GM19035 (cell line): Measurements from ENCODE around the gene NBEAL2.

ENCODE experiments used
- ATAC-seq: cut with Tn5 transposase; IDR thresholded peaks from one replicate; pipeline ENCODE4 v1.9.1; 2021; ENCODE audit not compliant: unreplicated experiment

Gene NBEAL2

DNA sequence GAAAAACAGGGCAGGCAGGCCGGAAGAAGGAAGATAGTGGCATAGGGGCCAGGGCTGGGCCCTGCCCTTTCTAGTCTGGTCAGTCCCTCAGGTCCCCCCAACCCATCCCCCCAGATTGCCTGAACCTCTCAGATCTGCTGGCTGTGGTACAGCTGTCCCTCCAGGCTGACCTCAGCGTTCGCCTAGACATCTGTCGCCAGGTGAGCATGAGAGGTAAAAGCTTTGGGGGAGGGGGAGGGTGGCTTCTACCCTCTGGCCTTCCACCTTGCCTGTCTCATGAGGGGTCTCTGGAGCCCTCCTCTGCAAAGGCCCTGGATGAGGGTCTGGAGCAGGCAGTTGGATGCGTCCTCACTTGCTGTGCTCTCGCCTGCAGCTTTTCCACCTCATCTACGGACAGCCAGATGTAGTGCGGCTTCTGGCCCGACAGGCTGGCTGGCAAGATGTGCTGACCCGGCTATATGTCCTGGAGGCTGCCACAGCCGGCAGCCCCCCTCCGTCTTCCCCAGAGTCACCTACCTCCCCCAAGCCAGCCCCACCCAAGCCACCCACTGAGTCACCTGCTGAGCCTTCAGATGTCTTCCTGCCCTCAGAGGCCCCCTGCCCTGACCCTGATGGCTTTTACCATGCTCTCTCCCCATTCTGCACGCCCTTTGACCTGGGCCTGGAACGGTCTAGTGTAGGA is 20.2 kb downstream of the NBEAL2 start:
- no peak for ATAC-seq

DNA sequence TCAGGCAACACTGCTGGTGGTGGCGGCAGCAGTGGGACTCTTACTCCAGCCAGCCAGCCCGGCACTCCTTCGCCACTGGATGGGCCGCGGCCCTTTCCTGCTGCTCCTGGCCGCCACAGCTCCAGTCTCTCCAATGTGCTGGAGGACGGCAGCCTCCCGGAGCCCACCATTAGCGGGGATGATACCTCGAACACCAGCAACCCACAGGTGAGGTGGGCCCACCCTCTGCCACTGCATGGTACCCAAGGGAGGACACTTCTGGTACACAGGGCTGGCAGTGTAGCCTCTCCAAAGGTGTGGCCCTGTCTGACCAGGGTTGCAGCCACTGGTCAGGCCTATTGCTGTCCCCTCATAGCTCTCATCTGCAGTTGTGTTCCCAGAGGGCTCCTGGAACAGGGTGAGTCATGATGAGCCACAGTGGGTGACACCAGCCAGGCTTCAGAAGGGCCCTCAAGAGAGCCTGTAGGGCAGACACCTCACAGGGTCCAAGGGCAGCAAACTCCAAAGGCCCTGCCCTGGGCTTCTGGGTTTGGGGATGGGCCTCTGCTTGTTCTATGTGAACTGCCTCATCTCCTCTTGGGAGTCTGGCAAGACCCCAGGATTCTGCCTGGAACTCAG is 20.8 kb downstream of the NBEAL2 start:
- ATAC-seq = no peak

DNA sequence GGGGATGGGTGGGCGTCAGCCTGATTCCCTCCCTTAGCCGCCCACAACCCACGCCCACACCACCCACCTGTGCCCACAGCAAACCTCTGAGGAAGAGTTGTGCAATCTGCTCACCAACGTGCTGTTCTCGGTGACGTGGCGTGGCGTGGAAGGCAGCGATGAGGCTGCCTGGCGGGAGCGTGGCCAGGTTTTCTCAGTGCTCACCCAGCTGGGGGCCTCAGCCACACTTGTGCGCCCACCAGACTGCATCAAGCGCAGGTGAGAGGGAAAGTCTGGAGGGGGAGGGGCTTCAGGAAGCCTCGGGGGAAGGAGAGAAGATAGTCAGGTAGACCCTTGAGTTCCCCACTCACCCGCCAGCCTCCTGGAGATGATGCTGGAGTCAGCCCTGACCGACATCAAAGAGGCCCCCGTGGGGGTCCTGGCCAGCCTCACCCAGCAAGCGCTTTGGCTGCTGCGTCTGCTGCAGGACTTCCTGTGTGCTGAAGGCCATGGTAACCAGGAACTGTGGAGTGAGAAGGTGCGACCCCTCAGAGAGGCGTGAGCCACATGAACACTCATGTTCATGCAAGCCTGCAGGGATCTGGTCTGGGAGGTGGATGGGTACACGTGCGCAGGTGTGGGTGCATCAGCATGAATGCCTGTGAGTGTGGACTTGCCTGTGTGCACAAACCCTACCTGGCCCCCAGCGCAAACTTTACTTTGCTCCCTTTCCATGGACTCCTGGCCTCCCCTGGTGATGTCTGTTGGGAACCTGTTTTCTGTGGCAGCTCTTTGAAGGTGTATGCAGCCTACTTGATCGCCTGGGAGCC is 21.7 kb downstream of the NBEAL2 start:
- ATAC-seq = no peak

DNA sequence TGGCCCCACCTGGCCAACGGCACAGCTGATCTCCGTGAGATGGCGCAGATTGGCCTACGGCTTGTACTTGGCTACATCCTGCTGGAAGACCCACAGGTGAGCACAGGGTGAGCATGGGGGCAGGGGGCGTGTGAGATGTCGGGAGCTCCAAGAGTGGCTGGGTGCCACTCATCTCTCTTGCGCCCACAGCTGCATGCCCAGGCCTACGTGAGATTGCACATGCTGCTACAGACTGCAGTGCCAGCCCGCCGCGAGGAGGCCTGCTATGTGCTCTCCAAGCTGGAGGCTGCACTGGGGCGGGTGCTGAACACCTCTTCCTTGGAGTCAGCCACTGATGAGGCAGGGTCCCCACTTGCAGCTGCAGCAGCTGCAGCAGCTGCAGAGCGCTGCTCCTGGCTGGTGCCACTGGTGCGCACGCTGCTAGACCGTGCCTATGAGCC is 22.3 kb downstream of the NBEAL2 start:
- ATAC-seq = no peak

DNA sequence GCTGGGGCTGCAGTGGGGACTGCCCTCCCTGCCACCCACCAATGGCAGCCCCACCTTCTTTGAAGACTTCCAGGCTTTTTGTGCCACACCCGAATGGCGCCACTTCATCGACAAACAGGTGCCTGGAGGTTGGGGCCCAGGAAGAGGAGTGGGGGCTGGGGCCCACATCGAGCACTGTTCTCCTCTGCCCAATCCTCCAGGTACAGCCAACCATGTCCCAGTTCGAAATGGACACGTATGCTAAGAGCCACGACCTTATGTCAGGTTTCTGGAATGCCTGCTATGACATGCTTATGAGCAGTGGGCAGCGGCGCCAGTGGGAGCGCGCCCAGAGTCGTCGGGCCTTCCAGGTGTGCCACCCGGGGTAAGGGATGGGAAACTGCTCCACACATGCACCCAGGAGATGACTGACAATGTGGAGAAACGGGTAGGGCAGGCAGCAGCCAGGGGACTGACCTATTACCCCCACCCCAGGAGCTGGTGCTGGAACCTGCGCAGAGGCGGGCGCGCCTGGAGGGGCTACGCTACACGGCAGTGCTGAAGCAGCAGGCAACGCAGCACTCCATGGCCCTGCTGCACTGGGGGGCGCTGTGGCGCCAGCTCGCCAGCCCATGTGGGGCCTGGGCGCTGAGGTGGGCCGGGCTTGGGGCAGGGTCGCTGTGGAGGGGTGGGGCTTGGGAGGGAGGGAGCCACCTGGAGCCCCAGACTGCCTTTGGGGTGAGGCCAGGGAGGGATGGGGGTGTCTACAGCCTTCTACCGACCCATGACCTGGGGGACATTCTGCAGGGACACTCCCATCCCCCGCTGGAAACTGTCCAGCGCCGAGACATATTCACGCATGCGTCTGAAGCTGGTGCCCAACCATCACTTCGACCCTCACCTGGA is 22.9 kb downstream of the NBEAL2 start:
- ATAC-seq = no peak

DNA sequence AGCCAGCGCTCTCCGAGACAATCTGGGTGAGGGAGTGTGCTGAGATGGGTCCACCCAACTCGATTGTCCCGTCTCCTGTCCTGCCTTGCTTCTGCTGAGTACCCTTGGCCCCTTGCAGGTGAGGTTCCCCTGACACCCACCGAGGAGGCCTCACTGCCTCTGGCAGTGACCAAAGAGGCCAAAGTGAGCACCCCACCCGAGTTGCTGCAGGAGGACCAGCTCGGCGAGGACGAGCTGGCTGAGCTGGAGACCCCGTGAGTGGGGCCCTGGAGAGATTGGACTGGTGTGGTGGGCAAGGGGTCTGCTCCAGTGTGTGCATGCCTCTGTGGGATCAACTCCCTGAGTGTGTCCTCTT is 23.6 kb downstream of the NBEAL2 start:
- ATAC-seq = no peak

DNA sequence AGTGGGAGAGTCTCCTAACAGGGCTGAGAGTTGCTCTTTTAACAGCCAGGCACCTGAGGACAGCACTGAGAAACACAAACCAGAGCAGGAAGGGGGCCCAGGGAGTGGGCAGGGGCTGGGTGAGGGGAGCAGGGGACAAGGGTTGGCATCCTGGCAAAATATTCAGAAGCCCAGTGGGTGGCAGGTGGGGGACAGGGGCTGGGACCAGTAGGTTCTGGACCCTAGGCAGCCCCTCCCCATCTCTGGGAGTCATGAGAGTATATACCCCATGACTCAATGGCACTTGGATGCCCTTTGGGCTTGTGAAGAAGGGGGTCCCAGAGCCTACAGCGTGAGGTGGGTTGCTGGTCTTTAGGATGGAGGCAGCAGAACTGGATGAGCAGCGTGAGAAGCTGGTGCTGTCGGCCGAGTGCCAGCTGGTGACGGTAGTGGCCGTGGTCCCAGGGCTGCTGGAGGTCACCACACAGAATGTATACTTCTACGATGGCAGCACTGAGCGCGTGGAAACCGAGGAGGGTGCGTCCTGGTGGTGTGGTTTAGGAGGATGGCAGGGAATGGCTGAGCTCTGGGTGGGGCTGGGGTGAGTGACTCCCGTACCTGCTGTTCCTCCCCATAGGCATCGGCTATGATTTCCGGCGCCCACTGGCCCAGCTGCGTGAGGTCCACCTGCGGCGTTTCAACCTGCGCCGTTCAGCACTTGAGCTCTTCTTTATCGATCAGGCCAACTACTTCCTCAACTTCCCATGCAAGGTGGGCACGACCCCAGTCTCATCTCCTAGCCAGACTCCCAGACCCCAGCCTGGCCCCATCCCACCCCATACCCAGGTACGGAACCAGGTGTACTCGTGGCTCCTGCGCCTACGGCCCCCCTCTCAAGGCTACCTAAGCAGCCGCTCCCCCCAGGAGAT is 24.2 kb downstream of the NBEAL2 start:
- no peak for ATAC-seq

DNA sequence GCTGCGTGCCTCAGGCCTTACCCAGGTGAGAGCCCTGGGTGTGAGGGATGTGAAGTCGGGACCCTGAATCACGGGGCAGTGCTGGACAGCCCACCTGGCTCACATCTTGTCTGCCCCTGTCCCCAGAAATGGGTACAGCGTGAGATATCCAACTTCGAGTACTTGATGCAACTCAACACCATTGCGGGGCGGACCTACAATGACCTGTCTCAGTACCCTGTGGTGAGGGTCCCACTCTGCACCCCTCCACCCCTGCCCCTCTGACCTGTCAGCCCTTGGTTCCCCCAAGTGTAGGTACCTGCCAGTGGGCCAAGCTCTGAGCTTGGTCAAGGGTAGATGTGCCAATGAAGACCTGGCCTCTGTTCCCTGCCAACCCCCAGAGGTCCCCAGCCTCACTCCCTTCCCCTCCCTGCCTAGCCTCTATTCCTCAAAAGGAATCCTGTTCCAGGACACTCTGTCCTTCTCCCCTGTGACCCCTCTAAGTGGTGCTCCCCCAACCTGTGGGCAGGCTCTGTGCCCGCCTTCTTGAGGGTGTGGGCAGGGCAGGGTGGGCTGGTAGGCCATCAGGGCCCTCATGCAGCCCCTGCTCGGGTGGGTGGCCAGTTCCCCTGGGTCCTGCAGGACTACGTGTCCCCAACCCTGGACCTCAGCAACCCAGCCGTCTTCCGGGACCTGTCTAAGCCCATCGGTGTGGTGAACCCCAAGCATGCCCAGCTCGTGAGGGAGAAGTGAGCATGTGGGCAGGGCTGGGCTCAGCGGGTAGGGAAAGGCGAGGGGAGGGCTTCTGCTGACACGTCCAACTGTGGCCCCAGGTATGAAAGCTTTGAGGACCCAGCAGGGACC is 25.1 kb downstream of the NBEAL2 start:
- ATAC-seq = no peak

DNA sequence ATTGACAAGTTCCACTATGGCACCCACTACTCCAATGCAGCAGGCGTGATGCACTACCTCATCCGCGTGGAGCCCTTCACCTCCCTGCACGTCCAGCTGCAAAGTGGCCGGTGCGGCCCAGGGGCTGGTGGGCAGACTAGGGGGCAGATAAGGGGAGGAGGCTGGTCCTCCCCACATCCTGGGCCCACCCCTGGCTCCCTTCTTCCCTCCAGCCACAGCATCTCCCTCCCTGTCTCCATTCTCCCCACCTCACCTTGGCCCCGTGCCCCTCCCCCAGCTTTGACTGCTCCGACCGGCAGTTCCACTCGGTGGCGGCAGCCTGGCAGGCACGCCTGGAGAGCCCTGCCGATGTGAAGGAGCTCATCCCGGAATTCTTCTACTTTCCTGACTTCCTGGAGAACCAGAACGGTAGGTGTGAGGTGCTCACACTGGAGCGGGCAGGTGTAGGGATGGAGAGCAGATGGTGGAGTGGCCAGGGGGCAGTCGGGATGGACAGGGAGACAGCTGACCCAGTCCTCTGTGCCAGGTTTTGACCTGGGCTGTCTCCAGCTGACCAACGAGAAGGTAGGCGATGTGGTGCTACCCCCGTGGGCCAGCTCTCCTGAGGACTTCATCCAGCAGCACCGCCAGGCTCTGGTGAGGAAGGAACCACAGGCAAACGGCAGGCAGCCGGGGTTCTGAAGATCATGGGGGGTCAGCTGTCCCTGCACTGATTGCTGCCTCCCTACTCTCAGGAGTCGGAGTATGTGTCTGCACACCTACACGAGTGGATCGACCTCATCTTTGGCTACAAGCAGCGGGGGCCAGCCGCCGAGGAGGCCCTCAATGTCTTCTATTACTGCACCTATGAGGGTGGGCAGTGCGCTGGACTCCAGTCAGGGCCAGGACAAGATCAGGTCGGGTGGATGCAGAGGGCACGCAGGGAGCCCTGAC is 26.0 kb downstream of the NBEAL2 start:
- no peak for ATAC-seq

DNA sequence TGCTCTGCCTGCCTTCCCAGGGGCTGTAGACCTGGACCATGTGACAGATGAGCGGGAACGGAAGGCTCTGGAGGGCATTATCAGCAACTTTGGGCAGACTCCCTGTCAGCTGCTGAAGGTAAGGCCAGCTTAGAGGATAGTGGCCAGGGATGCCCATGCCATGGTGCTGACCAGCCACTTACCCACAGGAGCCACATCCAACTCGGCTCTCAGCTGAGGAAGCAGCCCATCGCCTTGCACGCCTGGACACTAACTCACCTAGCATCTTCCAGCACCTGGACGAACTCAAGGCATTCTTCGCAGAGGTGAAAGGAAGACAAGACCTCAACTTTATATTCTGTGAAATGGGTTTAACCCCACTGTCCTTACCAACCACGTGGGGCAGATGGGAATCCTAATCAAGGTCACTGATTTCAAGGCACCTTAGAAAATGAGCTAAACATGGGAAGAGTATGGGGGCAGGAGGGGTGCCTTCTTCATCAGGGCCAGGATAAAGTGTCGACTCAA is 26.7 kb downstream of the NBEAL2 start:
- ATAC-seq = no peak

DNA sequence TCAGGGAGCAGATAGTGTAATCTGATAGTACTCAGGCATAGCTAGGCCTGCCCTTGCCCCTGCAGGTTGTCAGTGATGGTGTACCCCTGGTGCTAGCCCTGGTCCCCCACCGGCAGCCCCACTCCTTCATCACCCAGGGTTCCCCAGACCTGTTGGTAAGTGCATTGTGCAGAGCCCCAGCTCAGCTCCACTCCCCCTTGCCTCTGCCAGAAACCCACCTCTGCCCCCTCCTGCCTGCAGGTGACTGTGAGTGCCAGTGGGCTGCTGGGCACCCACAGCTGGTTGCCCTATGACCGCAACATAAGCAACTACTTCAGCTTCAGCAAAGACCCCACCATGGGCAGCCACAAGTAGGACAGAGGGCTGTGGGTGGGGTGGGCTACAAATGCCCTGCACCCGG is 27.5 kb downstream of the NBEAL2 start:
- no peak for ATAC-seq

DNA sequence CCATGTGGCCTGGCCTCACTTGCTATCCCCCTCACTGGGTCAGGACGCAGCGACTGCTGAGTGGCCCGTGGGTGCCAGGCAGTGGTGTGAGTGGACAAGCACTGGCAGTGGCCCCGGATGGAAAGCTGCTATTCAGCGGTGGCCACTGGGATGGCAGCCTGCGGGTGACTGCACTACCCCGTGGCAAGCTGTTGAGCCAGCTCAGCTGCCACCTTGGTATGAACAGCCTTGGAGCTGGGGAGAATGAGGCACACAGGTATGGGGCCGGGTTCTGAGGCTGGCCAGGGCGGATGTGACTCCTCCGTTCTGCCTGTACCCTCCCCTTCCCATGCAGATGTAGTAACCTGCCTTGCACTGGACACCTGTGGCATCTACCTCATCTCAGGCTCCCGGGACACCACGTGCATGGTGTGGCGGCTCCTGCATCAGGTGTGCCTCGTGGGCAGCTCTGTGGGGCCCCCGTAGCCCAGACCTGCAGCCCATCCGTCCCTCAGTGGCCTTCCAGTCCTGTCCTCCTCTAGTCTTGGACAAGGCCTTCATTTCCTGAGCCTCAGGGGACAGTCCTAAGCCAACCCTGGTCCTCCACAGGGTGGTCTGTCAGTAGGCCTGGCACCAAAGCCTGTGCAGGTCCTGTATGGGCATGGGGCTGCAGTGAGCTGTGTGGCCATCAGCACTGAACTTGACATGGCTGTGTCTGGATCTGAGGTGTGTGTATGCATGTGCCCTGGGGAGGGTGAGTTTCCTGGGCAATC is 28.2 kb downstream of the NBEAL2 start:
- ATAC-seq = no peak

DNA sequence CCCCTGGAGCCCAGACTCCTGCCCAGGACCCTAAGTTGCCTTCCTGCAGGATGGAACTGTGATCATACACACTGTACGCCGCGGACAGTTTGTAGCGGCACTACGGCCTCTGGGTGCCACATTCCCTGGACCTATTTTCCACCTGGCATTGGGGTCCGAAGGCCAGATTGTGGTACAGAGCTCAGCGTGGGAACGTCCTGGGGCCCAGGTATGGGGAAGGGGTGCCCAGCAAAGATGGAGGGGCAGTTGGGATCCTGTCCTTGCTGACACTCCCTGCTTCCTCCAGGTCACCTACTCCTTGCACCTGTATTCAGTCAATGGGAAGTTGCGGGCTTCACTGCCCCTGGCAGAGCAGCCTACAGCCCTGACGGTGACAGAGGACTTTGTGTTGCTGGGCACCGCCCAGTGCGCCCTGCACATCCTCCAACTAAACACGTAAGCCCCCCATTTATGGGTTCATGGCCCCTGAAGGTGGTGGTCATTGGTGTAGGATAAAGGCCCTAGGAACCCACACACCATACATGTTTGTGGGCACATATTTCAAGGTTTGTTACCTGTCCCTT is 28.8 kb downstream of the NBEAL2 start:
- ATAC-seq = no peak

DNA sequence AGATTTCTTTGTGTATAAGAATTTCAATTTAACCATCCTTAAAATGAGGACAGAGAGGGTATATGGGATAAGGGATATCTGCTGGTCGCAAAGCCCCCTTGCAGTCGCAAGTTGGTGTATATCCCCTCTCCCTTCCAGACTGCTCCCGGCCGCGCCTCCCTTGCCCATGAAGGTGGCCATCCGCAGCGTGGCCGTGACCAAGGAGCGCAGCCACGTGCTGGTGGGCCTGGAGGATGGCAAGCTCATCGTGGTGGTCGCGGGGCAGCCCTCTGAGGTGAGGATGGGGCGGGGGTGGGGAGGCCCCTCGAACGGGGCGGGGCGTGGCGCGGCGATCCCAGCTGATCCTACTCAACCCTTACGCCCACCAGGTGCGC is 29.4 kb downstream of the NBEAL2 start:
- no peak for ATAC-seq

DNA sequence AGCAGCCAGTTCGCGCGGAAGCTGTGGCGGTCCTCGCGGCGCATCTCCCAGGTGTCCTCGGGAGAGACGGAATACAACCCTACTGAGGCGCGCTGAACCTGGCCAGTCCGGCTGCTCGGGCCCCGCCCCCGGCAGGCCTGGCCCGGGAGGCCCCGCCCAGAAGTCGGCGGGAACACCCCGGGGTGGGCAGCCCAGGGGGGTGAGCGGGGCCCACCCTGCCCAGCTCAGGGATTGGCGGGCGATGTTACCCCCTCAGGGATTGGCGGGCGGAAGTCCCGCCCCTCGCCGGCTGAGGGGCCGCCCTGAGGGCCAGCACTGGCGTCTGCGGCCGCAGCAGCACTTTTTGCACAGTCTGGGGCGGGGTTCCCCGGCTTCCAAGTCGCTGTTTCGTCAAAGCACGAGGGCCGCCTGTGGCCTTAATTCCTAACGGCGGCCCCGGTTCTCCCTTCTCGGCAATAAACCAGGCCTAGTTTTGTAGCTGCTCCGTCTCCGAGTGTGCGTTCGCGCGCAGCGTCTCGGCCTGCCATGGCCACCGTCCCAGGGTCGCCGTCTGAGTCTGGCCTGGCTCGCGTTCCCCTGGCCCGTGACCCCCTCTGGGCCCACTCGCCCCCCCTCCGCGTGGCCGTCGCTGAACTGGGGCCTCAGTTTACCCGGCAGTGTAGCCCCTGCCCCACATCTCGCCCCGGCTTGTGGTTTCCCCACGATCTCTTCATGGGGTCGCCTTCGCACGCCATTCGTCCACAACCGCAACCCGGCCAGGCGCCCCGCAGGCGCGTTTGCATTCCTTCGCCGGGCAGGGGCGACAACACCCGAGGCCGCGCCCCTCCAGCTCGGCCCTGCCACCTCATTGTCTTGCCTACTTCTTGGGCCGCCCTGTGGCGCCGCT is 30.0 kb downstream of the NBEAL2 start:
- peak; percentile 88 for ATAC-seq

DNA sequence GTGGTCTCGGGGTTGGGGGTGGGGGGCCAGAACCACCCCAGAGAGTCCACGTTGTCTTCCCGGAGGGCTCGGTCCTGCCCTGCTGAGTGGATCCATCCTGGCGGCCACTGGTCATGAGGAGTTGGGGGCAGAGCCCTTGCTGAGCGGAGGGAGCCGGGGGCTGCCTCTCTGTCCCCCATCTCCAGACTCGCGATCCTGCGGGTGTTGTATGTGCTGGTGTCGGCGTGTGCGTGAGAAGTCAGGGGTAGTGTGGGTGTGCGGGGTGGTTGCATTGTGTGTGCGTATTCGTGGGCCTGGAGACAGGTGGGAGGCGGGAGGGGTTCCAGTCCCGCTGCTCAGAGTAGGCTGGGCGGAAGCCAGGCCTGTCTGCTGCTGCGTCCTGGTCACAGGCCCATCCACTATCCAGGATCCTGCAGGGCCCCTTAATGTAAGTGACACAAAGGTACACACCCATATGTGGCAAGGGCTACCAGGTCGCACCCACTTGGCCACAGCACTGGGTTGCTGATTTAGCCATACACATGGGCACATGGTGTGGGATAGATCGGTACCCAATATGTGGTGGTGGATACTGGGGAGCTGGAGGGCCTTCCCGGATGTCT is 30.7 kb downstream of the NBEAL2 start:
- ATAC-seq = no peak
